GM12891 (cell line): ENCODE data around the gene EHMT1.

Experiments
- DNase-seq: peaks from one replicate; pipeline ENCODE4 v3.0.0; 2011; ENCODE audit warnings: low spot score; ENCODE audit not compliant: insufficient read length
- FAIRE-seq: peaks from 2 replicates; lab custom pipeline; 2011; peaks lifted over from hg19 to GRCh38; lab: Jason Lieb, UNC
- PAX5 ChIP-seq: IDR thresholded peaks from 2 replicates; pipeline ENCODE4 v1.6.1; 2011; ENCODE audit warnings: low read length, moderate library complexity, mild to moderate bottlenecking; ENCODE audit not compliant: insufficient read depth, severe bottlenecking
- POLR2A ChIP-seq: IDR thresholded peaks from 2 replicates; pipeline ENCODE4 v1.6.1; 2011; ENCODE audit warnings: low read depth, low read length, control low read depth
- POLR2AphosphoS5 ChIP-seq: IDR thresholded peaks from 2 replicates; pipeline ENCODE4 v1.6.1; 2011; ENCODE audit warnings: low read depth, low read length, control low read depth
- POU2F2 ChIP-seq: IDR thresholded peaks from 2 replicates; pipeline ENCODE4 v1.6.1; 2011; ENCODE audit warnings: low read depth, mild to moderate bottlenecking, control low read depth, low read length, moderate library complexity
- SPI1 ChIP-seq: IDR thresholded peaks from 2 replicates; pipeline ENCODE4 v1.6.1; 2011; ENCODE audit warnings: low read depth, low read length, control low read depth
- TAF1 ChIP-seq: IDR thresholded peaks from 2 replicates; pipeline ENCODE4 v1.6.1; 2011; ENCODE audit warnings: low read depth, low read length, control low read depth

The EHMT1 gene

GRCh38 chr9:137825324-137825989 is 206.7 kb downstream of the EHMT1 start:
- TF ChIP-seq SPI1, result peak; percentile 96
- no peak for TF ChIP-seq POU2F2
- no peak for TF ChIP-seq POLR2A
- no peak for TF ChIP-seq POLR2AphosphoS5
- no peak for TF ChIP-seq PAX5
- no peak for TF ChIP-seq TAF1
- peak; percentile 77 for DNase-seq
- peak; percentile 48 for FAIRE-seq

DNA sequence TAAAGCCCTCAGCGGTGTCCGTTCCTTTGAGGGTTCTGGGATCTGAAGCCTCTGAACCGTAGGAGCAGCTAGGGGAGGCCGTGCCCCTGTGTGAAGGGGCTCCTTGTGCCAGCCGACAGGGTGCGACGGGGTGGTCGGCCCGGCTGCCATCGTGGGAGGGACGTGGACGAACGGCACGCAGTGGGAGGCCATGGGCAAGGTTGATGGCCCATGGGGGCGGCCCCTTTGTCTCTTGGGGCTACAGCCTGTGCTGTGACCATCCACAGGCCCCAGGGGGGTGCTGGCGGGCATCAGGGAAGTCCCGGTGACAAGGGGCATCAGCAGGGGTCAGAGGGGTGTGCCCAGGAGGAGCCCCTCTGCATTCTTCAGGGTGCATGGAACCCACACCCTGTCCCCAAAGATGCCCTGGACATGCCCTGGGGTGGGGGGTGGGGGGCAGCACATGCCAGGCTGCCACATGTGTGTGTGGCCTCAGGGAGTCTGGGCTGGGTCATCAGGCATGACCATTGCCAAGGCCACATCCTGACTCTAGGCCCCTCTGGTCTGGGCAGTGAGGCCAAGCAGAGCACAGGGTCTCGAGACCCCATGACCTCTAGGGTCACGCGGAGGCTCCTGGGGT is 209.2 kb downstream of the EHMT1 start:
- FAIRE-seq (no peak), DNase-seq (no peak)

GRCh38 chr9:137828527-137829259 is 209.9 kb downstream of the EHMT1 start:
- DNase-seq, result no peak
- FAIRE-seq, result peak; percentile 31
- TF ChIP-seq POLR2AphosphoS5, result no peak
- TF ChIP-seq PAX5, result no peak
- TF ChIP-seq POLR2A, result no peak

More for the DNA sequence above, 209.2 kb downstream of the EHMT1 start:
- TF ChIP-seq POU2F2, result no peak
- no peak for TF ChIP-seq POLR2A

- no peak for TF ChIP-seq POLR2A
- no peak for TF ChIP-seq POU2F2
- no peak for TF ChIP-seq PAX5
- TF ChIP-seq POLR2AphosphoS5, result no peak
- no peak for TF ChIP-seq TAF1
- TF ChIP-seq SPI1, result no peak
- no peak for FAIRE-seq
- DNase-seq, result no peak
Measured at GRCh38 chr9:137829260-137829996, 210.6 kb downstream of the EHMT1 start.

DNA sequence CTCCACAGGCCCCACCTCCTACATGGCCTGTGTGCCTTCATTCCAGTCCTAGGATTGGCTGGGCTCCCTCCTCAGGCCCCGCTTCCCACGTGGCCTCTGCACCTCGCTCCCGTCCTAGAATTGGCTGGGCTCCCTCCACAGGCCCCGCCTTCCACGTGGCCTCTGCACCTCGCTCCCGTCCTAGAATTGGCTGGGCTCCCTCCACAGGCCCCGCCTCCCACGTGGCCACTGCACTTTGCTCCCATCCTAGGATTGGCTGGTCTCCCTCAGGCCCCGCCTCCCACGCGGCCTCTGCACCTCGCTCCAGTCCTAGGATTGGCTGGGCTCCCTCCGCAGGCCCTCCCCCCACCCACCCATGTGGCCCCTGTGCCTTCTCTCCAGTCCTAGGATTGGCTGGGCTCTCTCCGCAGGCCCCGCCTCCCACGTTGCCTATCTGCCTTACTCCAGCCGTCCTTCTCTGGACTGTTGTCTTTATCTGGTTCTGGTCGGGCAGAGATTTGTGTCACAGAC is 213.4 kb downstream of the EHMT1 start:
- DNase-seq (no peak), FAIRE-seq (no peak)
- no peak for TF ChIP-seq POU2F2
- TF ChIP-seq TAF1, result no peak
- TF ChIP-seq SPI1, result no peak
- no peak for TF ChIP-seq PAX5
- TF ChIP-seq POLR2AphosphoS5, result no peak
- TF ChIP-seq POLR2A, result no peak

DNA sequence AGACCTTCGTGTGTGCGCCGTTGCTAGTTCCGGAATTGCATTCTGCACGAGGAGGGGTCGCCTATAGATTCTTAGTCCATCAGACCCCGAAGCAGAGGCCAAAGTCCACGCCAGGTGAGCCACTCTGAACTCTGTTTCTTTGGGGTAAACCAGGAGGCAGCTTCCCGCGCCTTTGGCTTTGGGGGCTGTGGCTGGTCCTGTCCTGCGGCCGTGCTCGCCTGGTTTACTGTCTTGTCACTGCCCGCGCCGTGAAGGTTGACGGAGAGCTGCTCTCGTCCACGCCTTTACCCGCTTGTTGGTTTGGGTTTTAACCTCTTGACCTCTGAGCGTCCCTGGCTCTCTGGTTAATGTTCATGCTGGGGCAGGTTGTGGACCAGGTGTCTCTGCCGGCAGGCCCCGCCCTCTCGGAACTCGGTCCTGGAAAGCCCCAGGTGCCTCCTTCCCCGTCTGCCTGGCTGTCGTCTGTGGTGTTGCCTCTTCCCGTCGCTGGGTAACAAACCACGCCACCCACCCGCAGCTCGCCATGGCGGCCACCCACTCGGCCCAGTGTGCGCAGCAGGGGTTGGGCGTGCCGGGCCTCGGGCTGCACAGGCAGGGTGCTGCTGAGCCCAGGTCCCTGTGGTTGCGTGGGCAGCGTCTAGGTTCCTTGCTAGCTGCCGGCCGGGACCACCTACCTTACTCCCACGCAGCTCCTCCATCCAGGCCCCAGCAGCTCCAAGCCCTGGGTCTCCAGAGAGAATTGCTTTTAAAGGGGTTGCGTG is 214.2 kb downstream of the EHMT1 start:
- TF ChIP-seq SPI1, result no peak
- no peak for TF ChIP-seq POU2F2
- FAIRE-seq (no peak), DNase-seq (no peak)

- TF ChIP-seq POLR2A, result no peak
- TF ChIP-seq PAX5, result no peak
- TF ChIP-seq POLR2AphosphoS5, result no peak
- no peak for TF ChIP-seq SPI1
- TF ChIP-seq TAF1, result no peak
- no peak for TF ChIP-seq POU2F2
- no peak for FAIRE-seq
- no peak for DNase-seq
Measured at GRCh38 chr9:137833721-137834613, 215.2 kb downstream of the EHMT1 start.

- TF ChIP-seq PAX5 (no peak), SPI1 (no peak), POLR2AphosphoS5 (no peak), TAF1 (no peak), POLR2A (no peak), POU2F2 (no peak)
- FAIRE-seq (no peak), DNase-seq (no peak)
Measured at GRCh38 chr9:137834846-137835546, 216.2 kb downstream of the EHMT1 start.
